RWPE1 (cell line): ENCODE data around the gene PEX7.

Experiments used
- CTCF ChIA-PET: fragments of 350-600 bp; sonication (Branson Sonifier 250); formaldehyde crosslinking; extraction: SDS; loops from one replicate; lab custom pipeline; 2021; lab: Yijun Ruan, JAX
- POLR2A ChIA-PET: fragments of 400-600 bp; formaldehyde crosslinking; extraction: SDS; loops from one replicate; lab custom pipeline; 2020; ENCODE audit warnings: antibody characterized with exemption; ENCODE audit not compliant: low non-redundant PET; lab: Yijun Ruan, JAX
- DNase-seq: peaks from one replicate; pipeline ENCODE4 v3.0.0; 2012; ENCODE audit warnings: low spot score
- H3K27ac ChIP-seq: fragments of 450-650 bp; 2 replicates; pipeline ENCODE4 v1.5.1; 2017
- TF ChIP-seq, protein P1 (sequence below): fragments of 450-650 bp; conservative IDR thresholded peaks from 2 replicates; pipeline ENCODE4 v1.5.1; 2017; ENCODE audit warnings: low read depth, mild to moderate bottlenecking

PEX7 gene

DNA sequence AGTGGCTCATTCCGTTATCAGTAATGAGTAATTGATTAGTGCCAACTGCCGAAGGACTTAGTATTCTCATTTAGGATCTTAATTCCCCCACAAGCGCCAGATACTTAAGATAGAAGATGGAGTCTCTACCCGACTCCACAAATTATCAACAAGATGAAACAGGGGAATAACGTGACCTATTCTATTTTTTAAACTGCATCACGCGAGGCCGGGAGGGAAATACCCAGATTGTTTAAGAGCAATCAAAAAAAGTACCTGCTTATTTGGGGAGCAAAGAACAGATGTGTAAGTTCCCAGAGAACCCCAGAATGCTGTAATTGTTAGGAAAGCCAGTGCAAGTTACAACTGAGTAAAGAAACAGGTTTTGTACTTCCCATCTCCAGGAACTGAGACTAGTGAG is 29.0 kb upstream of the PEX7 start:
- ChIA-PET POLR2A (no interaction called here), CTCF (interaction anchor here (0.6 to 2.6 kb wide), 8 partner anchors 8 to 153 kb away, joined by 3 to 117 read pairs (median 5); partner anchors contain the start of gene SLC35D3)
- DNase-seq = no peak
- TF ChIP-seq, protein P1, sequence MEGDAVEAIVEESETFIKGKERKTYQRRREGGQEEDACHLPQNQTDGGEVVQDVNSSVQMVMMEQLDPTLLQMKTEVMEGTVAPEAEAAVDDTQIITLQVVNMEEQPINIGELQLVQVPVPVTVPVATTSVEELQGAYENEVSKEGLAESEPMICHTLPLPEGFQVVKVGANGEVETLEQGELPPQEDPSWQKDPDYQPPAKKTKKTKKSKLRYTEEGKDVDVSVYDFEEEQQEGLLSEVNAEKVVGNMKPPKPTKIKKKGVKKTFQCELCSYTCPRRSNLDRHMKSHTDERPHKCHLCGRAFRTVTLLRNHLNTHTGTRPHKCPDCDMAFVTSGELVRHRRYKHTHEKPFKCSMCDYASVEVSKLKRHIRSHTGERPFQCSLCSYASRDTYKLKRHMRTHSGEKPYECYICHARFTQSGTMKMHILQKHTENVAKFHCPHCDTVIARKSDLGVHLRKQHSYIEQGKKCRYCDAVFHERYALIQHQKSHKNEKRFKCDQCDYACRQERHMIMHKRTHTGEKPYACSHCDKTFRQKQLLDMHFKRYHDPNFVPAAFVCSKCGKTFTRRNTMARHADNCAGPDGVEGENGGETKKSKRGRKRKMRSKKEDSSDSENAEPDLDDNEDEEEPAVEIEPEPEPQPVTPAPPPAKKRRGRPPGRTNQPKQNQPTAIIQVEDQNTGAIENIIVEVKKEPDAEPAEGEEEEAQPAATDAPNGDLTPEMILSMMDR = no peak
- peak overlapping the region; percentile 89 for H3K27ac ChIP-seq

DNA sequence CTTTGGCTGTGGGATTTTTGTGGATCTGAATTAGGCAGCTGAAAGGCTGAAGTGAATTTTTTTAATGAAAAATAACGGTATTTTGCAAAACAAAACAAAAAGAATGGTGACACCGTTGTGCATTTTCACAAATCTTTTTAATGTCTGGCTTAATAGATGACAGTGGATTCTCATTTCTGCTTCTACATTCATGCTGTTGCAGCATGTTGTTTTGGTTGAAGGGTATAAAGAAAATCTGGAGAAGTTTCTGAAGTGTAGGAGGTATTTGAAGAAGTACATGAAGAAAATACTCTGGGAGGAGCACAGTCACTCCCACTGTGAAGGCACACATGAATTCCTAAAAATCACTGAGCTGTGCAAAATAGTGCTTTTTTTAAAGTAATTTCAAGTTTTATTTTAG is 27.0 kb upstream of the PEX7 start:
- DNase-seq = no peak
- ChIA-PET CTCF (interaction anchor here (0.9 kb wide), 1 partner anchor 152 kb away, joined by 5 read pairs; no protein-coding TSS in a partner anchor), POLR2A (no interaction called here)
- TF ChIP-seq, protein P1 = no peak
- H3K27ac ChIP-seq = no peak overlapping the region

- CTCF ChIA-PET = no interaction called here
- DNase-seq = no peak
- POLR2A ChIA-PET = no interaction called here
- no peak overlapping the region for H3K27ac ChIP-seq
- TF ChIP-seq, protein P1 = no peak
Observed at GRCh38 chr6:136795996-136796395, 26.4 kb upstream of the PEX7 start.

DNA sequence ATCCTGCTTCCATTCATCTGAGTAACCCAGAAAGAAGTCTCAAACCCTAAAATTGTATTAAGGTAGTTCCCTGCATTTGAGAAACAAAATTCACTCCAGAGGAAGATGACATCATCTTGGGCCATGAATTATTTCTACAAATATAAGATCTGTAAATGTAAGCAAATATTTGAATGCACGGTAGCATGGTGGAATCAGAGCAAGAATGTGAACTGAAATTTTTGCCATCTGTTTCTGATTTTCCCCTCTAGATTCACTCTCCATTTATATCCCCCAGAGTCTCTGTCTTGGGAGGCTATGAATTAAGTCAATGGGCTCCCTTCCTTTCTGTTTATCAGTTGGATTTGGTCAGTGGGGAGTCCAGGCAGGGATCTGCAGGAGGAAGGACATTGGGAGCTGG is 24.3 kb upstream of the PEX7 start:
- CTCF ChIA-PET = no interaction called here
- TF ChIP-seq, protein P1 = no peak
- POLR2A ChIA-PET = no interaction called here
- no peak overlapping the region for H3K27ac ChIP-seq
- DNase-seq = no peak

GRCh38 chr6:136801581-136801980 is 20.8 kb upstream of the PEX7 start:
- no peak for DNase-seq
- no peak overlapping the region for H3K27ac ChIP-seq
- TF ChIP-seq, protein P1 = no peak
- CTCF ChIA-PET = interaction anchor here (0.6 to 2.3 kb wide), 4 partner anchors 9 to 158 kb away, joined by 3 to 7 read pairs (median 4); partner anchors contain the start of gene MAP3K5
- POLR2A ChIA-PET = no interaction called here

GRCh38 chr6:136803608-136804007 is 18.8 kb upstream of the PEX7 start:
- no peak overlapping the region for H3K27ac ChIP-seq
- DNase-seq = no peak
- ChIA-PET CTCF (interaction anchor here (0.6 to 2.3 kb wide), 2 partner anchors 43 to 160 kb away, joined by 4 to 7 read pairs; no protein-coding TSS in a partner anchor), POLR2A (no interaction called here)
- TF ChIP-seq, protein P1 = no peak
